Activated T-cell treated with anti-CD3 and anti-CD28 coated beads for 48 hours (primary cell): ENCODE data around the gene SHC3.

Experiments used
- DNase-seq: peaks from one replicate; pipeline ENCODE4 v3.0.0-alpha.2; 2020; ENCODE audit warnings: low read depth

Gene SHC3

GRCh38 chr9:88985616-88986015, 193.0 kb downstream of the SHC3 start:
- no peak for DNase-seq

- DNase-seq, result no peak
Observed at GRCh38 chr9:88984543-88984883, 194.1 kb downstream of the SHC3 start.

GRCh38 chr9:88983865-88984542, 194.6 kb downstream of the SHC3 start:
- no peak for DNase-seq

DNA sequence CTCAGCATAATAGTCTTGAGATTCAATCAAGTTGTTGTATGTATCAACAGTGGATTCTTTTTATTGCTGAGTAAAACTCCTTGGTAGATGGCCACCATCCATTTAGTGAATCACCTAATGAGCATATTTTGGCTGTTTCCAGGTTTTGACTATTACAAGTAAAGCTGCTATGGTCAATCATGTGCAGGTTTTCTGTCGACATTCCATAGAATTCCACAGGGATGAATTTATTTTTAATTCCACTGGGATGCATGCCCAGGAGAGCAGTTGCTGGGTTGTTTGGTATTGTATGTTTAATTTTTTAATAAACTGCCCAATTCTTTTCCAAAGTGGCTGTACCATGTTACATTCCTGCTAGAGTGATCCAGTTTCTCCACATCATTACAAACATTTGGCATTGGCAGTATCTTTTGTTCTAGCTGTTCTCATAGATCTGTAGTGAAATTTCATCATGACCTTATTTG, 197.8 kb downstream of the SHC3 start:
- no peak for DNase-seq

DNA sequence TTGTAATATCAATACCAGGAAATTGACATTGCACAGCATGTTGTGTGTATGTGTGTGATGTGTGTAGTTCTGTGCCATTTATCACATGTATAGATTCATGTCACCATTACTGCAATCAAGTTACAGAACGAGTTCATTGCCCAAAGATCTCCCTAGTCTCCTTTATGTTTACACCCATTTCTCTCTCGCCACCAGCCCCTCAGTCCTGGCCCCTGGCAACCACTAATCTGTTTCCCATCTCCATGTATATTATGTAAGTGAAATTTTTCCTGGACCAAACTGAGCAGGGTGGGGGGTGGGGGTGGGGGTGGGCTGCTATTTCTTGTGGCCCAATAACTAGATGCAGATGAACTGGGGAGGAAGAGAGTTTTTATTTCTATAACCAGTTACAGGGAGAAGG, 198.8 kb downstream of the SHC3 start:
- DNase-seq, result no peak

GRCh38 chr9:88979021-88979420, 199.6 kb downstream of the SHC3 start:
- no peak for DNase-seq

DNA sequence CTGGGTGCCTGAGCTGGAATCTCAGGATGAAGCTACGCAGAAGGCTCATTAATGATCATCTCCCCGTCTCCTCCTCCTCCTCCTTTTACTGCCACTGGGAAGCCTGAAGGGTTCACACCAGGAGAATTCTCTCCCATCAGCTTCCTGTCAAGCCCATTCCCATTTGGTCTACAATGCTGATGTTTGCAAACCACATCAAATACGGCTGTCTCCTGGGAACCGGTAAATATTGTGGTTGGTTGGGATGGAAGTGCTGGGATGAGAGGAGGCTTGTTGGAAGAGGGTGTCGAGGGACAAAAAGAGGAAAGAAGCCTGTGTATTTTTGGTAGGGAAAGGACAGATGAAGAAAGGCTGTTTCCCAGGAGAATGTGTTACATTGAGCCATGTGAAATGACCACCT, 200.6 kb downstream of the SHC3 start:
- DNase-seq, result no peak

DNA sequence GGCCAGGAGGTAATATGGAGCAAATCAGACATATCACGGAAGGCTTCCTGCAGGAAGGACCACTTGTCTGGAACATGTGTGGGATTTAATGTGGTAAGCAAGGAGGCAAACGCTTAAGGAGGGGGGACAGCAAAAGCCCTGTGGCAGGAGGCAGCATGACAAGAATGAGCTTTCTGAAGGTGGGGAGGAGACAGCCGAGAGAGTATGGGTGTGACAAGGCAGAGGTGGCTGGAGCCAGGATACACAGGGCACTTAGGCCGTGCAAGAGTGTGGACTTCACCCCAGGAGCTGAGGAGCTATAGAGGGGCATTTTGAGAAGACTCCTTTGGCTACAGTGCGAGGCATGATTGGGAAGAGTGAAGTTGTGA, 201.7 kb downstream of the SHC3 start:
- DNase-seq, result no peak

DNA sequence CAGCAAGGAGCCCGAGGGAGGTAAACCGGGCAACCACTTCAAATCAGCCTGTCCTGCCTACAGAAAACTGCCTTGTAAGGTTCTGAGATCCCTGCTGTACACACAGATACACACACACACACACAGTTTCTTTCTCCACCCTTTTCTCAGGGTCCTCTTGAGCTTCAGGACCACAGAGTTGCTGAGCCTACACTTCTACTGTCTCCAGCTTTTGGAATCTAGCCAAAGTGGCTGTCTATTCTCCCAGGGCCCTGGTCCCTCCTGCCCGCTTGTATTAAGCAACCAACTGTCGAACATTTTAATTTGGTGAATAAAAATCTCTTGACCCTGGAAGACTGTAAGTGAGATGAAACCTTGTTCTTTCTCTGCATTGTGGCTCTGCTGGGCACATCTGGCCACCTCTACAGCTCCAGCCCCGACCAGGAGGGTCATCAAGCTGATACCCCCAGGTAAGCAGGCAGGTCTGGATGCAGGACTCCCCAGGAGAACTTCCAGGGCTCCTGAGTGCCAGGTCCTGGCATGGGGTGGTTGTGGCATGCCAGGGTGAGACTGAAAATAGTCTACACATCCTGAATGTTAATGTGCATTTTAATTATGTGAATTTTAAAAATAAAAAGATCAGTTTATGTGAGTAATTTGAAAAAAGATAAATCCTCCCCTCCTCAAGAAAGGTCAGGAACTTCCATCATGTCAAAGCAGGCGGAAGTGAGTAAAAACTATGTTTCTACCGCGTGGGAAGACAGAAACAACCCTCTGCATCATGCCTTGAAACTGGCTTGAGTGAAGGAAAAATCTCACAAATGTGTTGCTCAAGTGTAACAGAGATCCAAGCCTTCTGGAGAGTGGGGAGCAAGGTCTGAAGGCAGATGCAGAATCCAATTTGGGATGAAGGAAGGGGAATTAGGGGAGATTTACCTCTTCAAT, 202.4 kb downstream of the SHC3 start:
- no peak for DNase-seq

- DNase-seq, result no peak
Observed at GRCh38 chr9:88974641-88975040, 204.0 kb downstream of the SHC3 start.

DNA sequence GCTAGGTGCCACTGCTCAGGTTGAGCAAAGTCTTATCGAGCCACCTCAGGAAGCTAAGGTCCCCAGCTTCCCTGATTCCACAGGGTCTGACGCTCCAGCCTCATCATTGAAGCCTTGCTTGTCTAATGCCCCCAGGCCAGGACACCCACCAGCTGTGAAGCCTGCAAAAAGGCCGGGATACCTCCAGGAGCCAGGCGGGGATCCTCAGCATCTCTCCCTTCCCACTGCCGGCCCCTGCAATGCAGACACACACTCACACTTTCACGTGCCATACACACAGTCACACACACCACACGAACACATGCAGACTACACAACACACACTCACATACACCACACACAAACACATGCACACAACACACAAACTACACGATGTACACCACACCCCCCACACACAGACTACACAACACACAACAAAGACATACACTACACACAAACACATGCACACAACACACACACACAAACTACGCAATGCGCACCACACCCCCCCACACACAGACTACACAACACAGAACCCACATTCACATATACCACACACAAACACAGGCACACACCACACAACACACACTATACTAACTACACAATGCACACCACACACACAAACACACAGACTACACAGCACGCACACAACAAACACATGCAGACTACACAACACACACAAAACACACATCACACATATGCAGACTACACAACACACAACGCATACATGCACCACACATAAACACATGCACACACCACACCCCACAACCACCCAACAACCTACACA, 205.2 kb downstream of the SHC3 start:
- DNase-seq, result no peak

DNA sequence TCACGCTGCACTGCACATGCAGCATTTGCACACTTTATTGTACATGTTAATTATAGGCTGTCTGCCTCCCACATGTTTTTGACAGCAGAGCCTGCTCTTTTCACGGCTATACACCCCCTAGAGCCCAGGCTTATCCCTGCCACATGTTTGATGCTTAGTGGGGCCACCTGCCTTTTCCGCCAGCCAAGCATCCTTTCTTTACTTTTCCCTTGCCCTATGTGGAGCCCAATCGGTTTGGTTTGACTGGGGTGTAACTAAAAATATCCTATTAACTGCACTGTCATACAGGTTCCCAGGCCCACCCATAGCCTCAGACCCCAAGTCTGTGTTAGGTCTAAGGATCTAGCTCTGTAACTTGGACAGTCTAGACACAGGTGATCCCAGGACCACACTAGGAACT, 206.2 kb downstream of the SHC3 start:
- no peak for DNase-seq

DNA sequence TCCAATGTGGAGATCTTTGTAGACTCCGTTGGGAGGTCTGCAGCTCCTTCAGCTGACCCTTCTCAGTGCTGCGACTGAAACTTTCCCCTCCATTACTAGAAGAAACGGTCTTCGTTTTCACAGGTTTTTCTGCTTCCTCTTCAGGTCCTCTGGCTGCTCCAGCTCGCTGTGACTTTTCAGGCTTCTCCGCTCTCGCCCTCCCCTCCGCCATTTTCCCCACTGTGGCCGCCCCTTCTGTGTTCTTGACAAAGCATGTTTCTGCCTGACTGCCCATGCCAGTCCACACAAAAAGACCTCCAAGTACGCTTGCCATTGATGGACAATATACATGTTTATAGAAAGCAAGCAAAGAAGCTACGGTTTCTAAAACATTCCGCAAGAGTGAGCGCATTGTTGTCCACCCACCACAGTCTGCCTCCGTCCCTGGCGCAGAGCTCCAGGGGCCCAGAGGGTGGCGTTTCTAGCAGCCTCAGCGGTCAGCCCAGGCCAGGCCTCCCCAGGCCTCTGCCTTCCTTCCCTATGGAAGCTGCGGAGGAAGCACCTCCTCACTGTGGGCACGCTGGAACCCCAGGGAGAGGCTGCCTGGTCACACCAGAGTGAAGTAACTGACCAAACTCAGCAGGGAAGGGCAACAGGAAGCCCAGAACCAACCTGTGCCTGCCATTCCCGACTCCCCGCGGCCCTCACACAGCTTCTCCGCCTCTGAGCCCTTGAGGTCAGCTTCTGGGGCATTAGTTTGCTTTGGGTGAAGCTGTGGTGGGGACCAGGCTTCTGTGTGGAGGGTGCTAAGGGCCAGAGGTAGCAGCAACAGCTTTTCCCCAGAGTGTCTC, 207.3 kb downstream of the SHC3 start:
- DNase-seq, result no peak

DNA sequence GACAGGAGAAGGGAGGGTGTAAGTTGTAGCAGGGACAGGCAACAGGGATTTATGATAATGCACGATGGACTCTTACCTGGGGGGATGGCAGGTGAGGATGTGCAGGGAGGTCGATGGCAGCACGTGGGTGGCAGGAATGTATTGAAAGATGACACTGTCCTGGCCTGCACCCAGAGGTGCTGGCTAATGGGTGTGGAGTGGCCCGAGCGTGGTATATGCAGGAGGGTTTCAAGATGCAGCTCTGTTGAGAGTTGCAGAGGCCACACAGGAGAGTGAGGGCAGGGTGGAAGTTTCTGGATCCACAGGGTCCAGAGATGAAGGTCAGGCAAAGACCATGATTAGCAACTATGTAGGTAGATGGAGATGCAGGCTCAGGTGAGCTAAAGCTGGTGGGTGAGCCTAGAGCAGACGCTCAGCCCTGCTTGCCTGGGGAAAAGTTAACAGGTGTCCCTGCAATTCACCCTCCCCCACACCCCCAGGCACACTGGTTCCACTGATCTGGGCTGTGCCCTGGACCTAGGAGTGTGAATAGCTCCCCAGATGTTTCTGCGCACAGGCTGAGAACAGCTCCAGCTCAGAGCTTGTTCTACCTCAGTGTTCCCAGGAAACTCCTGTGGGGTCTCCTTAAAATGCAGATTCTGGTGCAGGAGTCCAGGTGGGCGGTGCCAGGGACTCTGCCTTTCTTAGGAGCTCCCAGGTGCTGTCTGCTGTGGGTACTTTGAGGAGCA, 208.8 kb downstream of the SHC3 start:
- no peak for DNase-seq

GRCh38 chr9:88968799-88969198, 209.8 kb downstream of the SHC3 start:
- DNase-seq, result no peak

DNA sequence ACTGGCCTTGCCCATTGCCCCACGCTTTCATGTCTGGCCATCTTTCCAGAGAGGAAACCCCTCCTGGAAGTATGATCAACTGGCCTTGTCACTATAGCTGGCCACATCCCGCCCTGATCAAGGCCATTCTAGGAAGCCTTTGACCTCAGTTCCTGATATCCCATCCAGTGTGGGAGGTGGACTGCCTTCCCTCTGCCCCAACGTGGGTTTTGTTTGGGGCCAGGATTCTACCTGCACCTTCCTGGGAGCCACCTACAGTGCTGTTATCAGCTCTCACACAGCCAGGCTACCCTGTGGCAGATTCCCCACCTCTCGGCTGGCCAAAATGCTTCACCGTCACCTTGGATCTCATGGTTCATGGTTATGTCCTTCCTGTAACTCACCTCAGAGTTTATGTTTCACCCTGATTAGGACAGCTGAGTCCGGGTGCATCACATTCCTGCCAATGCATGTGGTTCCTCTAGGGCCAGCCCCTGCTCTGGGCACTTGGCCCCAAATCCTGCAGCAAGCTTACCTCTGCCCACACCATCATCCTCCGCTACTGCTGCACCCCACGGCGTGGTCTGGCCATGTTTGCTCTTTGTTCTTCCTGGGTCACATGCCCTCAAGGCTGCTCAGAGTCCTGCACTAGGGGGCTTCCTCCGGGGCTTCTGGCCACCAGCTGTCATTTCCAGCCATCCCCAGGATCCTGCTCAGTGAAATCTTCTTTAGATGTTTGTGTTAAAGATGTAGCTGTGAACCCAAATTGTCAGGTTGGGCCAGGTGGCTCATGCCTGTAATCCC, 211.5 kb downstream of the SHC3 start:
- no peak for DNase-seq

DNA sequence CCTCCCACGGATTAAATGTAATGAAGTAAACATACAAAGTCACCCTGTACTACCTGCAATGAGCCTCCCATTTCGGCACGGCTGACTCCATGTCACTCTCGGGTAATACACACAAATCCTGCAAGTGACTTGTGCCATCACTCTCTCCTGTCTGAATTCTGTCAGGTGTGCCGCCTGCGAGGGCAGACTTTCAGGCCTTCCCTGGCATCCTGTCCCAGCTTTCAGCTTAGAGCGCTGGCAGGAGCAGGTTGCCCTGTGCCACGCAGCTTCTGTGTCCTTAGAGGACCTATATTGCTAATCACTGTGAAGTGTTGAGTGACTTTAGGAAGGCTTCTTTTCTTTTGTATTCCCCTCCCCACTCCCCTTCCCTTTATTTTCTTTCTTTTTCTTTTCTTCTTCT, 213.1 kb downstream of the SHC3 start:
- DNase-seq, result no peak

- no peak for DNase-seq
Observed at GRCh38 chr9:88960632-88961031, 218.0 kb downstream of the SHC3 start.

- DNase-seq, result no peak
Observed at GRCh38 chr9:88959727-88960469, 218.7 kb downstream of the SHC3 start.

DNA sequence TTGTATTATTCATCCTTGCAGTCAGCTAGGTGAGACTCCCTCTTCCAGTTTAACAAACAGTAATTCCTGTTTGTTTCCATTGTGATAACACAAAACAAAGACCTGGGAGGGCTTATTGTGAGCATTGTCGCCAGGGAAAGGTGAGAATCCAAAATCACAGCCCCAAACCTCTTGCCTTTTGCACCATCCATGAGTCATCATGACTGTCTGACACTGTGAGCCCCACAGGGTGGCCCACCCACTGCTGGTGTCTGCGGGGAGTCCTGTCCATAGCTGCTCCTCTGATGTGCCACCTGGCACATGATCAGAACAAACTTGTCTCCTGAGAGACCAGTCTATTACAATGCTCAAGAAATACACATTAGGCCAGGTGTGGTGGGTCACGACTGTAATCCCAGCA, 221.1 kb downstream of the SHC3 start:
- DNase-seq, result no peak
